Panc1 (cell line): ENCODE measurements around the gene RNF38. TPM values are rescaled to one million over a fixed set of nuclear protein-coding genes. Genes with fewer than 3 reads are reported as not detected.

Experiments
- ATAC-seq: fragments of 200-7000 bp; cut with Tn5 transposase; 2 replicates; pipeline ENCODE4 v1.9.1; 2020; ENCODE audit warnings: mild to moderate bottlenecking, moderate library complexity
- BruUV-seq: library from RNA; stranded (reverse); fragments of 400-500 nt; replicated peaks from 2 replicates; lab custom pipeline; 2021; lab: Mats Ljungman, UMichigan
- CTCF ChIA-PET: fragments of 300-600 bp; sonication (Branson Sonifier 250); formaldehyde crosslinking; loops from one replicate; lab custom pipeline; 2022; ENCODE audit warnings: antibody characterized with exemption; lab: Charles Lee
- POLR2A ChIA-PET: fragments of 300-600 bp; sonication (Branson Sonifier 250); formaldehyde crosslinking; loops from one replicate; lab custom pipeline; 2022; ENCODE audit warnings: antibody characterized with exemption; lab: Charles Lee
- DNase-seq: peaks from one replicate; pipeline ENCODE4 v3.0.0-alpha.2; 2010; ENCODE audit warnings: low read depth, low spot score
- H3K27ac ChIP-seq: 2 replicates; pipeline ENCODE4 v1.5.1; 2011; ENCODE audit warnings: mild to moderate bottlenecking, low read length, inconsistent platforms
- H3K27me3 ChIP-seq: fragments of 200-500 bp; sonication (Bioruptor generic); 2 replicates; pipeline ENCODE4 v1.6.0; 2014; ENCODE audit warnings: low read length, inconsistent platforms; ENCODE audit not compliant: control insufficient read depth, insufficient read depth
- H3K36me3 ChIP-seq: fragments of 200-500 bp; sonication (Bioruptor generic); 2 replicates; pipeline ENCODE4 v1.5.1; 2014; ENCODE audit warnings: inconsistent platforms, mild to moderate bottlenecking, low read length, moderate library complexity; ENCODE audit not compliant: control insufficient read depth, insufficient read depth
- H3K4me1 ChIP-seq: 2 replicates; pipeline ENCODE4 v1.5.1; 2011; ENCODE audit warnings: inconsistent platforms, mild to moderate bottlenecking, low read length, moderate library complexity; ENCODE audit not compliant: control insufficient read depth, insufficient read depth
- H3K4me3 ChIP-seq, 2 experiments: 2 replicates each; pipeline ENCODE4 v1.5.1; 2011 to 2012; ENCODE audit warnings: low read depth in 2 of 2, low read length in 2 of 2, mild to moderate bottlenecking in 2 of 2, inconsistent platforms in 1 of 2, moderate library complexity in 1 of 2
- H3K9me3 ChIP-seq: fragments of 200-500 bp; sonication (Bioruptor generic); 2 replicates; pipeline ENCODE4 v1.5.1; 2014; ENCODE audit warnings: low read depth, mild to moderate bottlenecking, inconsistent platforms, low read length, moderate library complexity; ENCODE audit not compliant: control insufficient read depth, insufficient read depth
- POLR2AphosphoS5 ChIP-seq: IDR thresholded peaks from 2 replicates; pipeline ENCODE4 v1.6.1; 2012; ENCODE audit warnings: mild to moderate bottlenecking, low read depth, low read length, moderate library complexity
- SIN3A ChIP-seq: IDR thresholded peaks from 2 replicates; pipeline ENCODE4 v1.6.1; 2012; ENCODE audit warnings: low read depth, mild to moderate bottlenecking, low read length, moderate library complexity, borderline replicate concordance; ENCODE audit not compliant: insufficient read depth
- TCF7L2 ChIP-seq: IDR thresholded peaks from 2 replicates; pipeline ENCODE4 v1.6.1; 2011; ENCODE audit warnings: mild to moderate bottlenecking, low read depth, low read length, inconsistent platforms
- in situ Hi-C: cut with HindIII; loops from 2 replicates; pipeline ENCODE4 v1.10.0; 2016; ENCODE audit warnings: low sequenced_read_pairs, low pct_unique_long_range_greater_than_20kb
- intact Hi-C: fragments of 100-400 bp; cut with micrococcal nuclease; formaldehyde crosslinking; loops from one replicate; pipeline ENCODE4 v1.10.0; 2022; ENCODE audit not compliant: unreplicated experiment
- total RNA-seq: library from RNA; stranded (reverse); gene quantifications from one replicate; pipeline ENCODE4 v1.2.1, GENCODE V29; 2021; ENCODE audit not compliant: unreplicated experiment
- TF ChIP-seq, protein P1 (sequence below): fragments of 450-650 bp; IDR thresholded peaks from 2 replicates; pipeline ENCODE4 v1.5.1; 2017; ENCODE audit warnings: mild to moderate bottlenecking
- TF ChIP-seq, protein P2 (sequence below), 2 experiments: IDR thresholded peaks; 2 replicates each; pipeline ENCODE4 v1.6.1; 2011 to 2012; ENCODE audit warnings: low read depth in 2 of 2, control low read depth in 1 of 2, low read length in 1 of 2, mild to moderate bottlenecking in 1 of 2, moderate library complexity in 1 of 2; ENCODE audit not compliant: insufficient read depth in 1 of 2

The RNF38 gene
- total RNA-seq, 1 experiment from 2014 or later, result 78.0 TPM

GRCh38 chr9:36396985-36397384 lies 3.1 kb downstream of the RNF38 start:
- no peaks in the 10 kb centered on the region for H3K36me3 ChIP-seq
- H3K4me3 ChIP-seq, result no peak overlapping the region
- H3K27ac ChIP-seq, result no peak overlapping the region
- H3K9me3 ChIP-seq, result no peaks in the 10 kb centered on the region; the same call in 1 of the 2 replicates
- ChIA-PET POLR2A (interaction anchor here (0.6 kb wide), 3 partner anchors 127 to 356 kb away, joined by 3 to 9 read pairs (median 4); no protein-coding TSS in a partner anchor), CTCF (no interaction called here)
- H3K27me3 ChIP-seq, result no peaks in the 10 kb centered on the region
- DNase-seq, result no peak
- H3K4me1 ChIP-seq, result peaks cover 26% of the 10 kb centered on the region
- BruUV-seq, result no TSS peak
- in situ Hi-C loops (no loop called here), intact Hi-C loops (no loop called here)
- no peak for ATAC-seq
- TF ChIP-seq, protein P1, sequence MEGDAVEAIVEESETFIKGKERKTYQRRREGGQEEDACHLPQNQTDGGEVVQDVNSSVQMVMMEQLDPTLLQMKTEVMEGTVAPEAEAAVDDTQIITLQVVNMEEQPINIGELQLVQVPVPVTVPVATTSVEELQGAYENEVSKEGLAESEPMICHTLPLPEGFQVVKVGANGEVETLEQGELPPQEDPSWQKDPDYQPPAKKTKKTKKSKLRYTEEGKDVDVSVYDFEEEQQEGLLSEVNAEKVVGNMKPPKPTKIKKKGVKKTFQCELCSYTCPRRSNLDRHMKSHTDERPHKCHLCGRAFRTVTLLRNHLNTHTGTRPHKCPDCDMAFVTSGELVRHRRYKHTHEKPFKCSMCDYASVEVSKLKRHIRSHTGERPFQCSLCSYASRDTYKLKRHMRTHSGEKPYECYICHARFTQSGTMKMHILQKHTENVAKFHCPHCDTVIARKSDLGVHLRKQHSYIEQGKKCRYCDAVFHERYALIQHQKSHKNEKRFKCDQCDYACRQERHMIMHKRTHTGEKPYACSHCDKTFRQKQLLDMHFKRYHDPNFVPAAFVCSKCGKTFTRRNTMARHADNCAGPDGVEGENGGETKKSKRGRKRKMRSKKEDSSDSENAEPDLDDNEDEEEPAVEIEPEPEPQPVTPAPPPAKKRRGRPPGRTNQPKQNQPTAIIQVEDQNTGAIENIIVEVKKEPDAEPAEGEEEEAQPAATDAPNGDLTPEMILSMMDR, result no peak
- TF ChIP-seq, protein P2, sequence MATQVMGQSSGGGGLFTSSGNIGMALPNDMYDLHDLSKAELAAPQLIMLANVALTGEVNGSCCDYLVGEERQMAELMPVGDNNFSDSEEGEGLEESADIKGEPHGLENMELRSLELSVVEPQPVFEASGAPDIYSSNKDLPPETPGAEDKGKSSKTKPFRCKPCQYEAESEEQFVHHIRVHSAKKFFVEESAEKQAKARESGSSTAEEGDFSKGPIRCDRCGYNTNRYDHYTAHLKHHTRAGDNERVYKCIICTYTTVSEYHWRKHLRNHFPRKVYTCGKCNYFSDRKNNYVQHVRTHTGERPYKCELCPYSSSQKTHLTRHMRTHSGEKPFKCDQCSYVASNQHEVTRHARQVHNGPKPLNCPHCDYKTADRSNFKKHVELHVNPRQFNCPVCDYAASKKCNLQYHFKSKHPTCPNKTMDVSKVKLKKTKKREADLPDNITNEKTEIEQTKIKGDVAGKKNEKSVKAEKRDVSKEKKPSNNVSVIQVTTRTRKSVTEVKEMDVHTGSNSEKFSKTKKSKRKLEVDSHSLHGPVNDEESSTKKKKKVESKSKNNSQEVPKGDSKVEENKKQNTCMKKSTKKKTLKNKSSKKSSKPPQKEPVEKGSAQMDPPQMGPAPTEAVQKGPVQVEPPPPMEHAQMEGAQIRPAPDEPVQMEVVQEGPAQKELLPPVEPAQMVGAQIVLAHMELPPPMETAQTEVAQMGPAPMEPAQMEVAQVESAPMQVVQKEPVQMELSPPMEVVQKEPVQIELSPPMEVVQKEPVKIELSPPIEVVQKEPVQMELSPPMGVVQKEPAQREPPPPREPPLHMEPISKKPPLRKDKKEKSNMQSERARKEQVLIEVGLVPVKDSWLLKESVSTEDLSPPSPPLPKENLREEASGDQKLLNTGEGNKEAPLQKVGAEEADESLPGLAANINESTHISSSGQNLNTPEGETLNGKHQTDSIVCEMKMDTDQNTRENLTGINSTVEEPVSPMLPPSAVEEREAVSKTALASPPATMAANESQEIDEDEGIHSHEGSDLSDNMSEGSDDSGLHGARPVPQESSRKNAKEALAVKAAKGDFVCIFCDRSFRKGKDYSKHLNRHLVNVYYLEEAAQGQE (IDR thresholded peaks at IDR 0.05; ENCODE audit: insufficient read depth in 1 of 2, low read depth in 2 of 2, low read length in 1 of 2), result no peak
- TF ChIP-seq POLR2AphosphoS5 (no peak), TCF7L2 (no peak), SIN3A (no peak)

GRCh38 chr9:36392489-36392888 lies 7.6 kb downstream of the RNF38 start:
- Histone ChIP-seq H3K27ac (no peak overlapping the region), H3K4me1 (peaks cover 2% of the 10 kb centered on the region), H3K4me3 (no peak overlapping the region), H3K9me3 (no peaks in the 10 kb centered on the region), H3K27me3 (no peaks in the 10 kb centered on the region), H3K36me3 (peaks cover 8% of the 10 kb centered on the region; the same call in 1 of the 2 replicates)
- ATAC-seq (no peak), DNase-seq (no peak)
- in situ Hi-C loops (no loop called here), intact Hi-C loops (no loop called here)
- TF ChIP-seq, protein P2 (IDR thresholded peaks at IDR 0.05; ENCODE audit: insufficient read depth in 1 of 2, low read depth in 2 of 2, low read length in 1 of 2), result no peak
- TF ChIP-seq SIN3A (no peak), TCF7L2 (no peak), POLR2AphosphoS5 (no peak)
- TF ChIP-seq, protein P1, result no peak
- ChIA-PET POLR2A (interaction anchor here (0.6 kb wide), 1 partner anchor 44 kb away, joined by 9 read pairs; no protein-coding TSS in a partner anchor), CTCF (interaction anchor here (1.1 kb wide), 1 partner anchor 15 kb away, joined by 3 read pairs; no protein-coding TSS in a partner anchor)
- no TSS peak for BruUV-seq
